K562 (cell line): ENCODE results near the gene CELA3B. TPM values are rescaled to one million over a fixed set of nuclear protein-coding genes. Genes with fewer than 3 reads are reported as not detected.

Experiments used
- AFF1 ChIP-seq, 2 experiments: fragments of 450-650 bp; IDR thresholded peaks; 2 replicates each; pipeline ENCODE4 v1.6.1; 2018; ENCODE audit warnings: mild to moderate bottlenecking in 2 of 2, low read depth in 1 of 2; ENCODE audit not compliant: partially characterized antibody in 2 of 2
- CBX3 ChIP-seq, 2 experiments: IDR thresholded peaks; 1 replicate in 1 of 2; 2 replicates in 1 of 2; pipeline ENCODE4 v1.6.1; 2012; ENCODE audit warnings: inconsistent platforms in 2 of 2, low read length in 2 of 2, borderline replicate concordance in 1 of 2, control low read depth in 1 of 2
- CREB3L1 ChIP-seq: fragments of 450-650 bp; IDR thresholded peaks from 2 replicates; pipeline ENCODE4 v1.6.1; 2014; ENCODE audit warnings: low read depth, mild to moderate bottlenecking, moderate library complexity, borderline replicate concordance
- E2F8 ChIP-seq: fragments of 450-650 bp; IDR thresholded peaks from 2 replicates; pipeline ENCODE4 v1.7.1; 2018; ENCODE audit warnings: mild to moderate bottlenecking, low read depth; ENCODE audit not compliant: partially characterized antibody
- ETS2 ChIP-seq: IDR thresholded peaks from 2 replicates; pipeline ENCODE4 v1.6.1; 2016; ENCODE audit warnings: borderline replicate concordance, missing genetic modification characterization, mild to moderate bottlenecking, moderate library complexity, missing compliant biosample characterization; ENCODE audit not compliant: poor library complexity, severe bottlenecking
- EWSR1 ChIP-seq: fragments of 450-650 bp; IDR thresholded peaks from 2 replicates; pipeline ENCODE4 v1.6.1; 2018; ENCODE audit warnings: borderline replicate concordance, mild to moderate bottlenecking, low read depth, moderate library complexity; ENCODE audit not compliant: partially characterized antibody
- FOSL1 ChIP-seq: fragments of 200-800 bp; sonication (Bioruptor generic); conservative IDR thresholded peaks from 2 replicates; pipeline ENCODE4 v1.6.1; 2016; ENCODE audit warnings: missing genetic modification characterization, missing compliant biosample characterization
- FOXP1 ChIP-seq: sonication (generic); formaldehyde crosslinking; IDR thresholded peaks from 2 replicates; pipeline ENCODE4 v1.8.0; 2022; ENCODE audit warnings: mild to moderate bottlenecking, missing genetic modification reagents
- IRF2 ChIP-seq: sonication (generic); formaldehyde crosslinking; IDR thresholded peaks from 2 replicates; pipeline ENCODE4 v1.8.1; 2022; ENCODE audit warnings: mild to moderate bottlenecking, missing genetic modification reagents
- MYNN ChIP-seq, 2 experiments: sonication (generic); formaldehyde crosslinking in 1 of 2; IDR thresholded peaks; 2 replicates each; pipeline versions ENCODE4 v1.5.0 to v1.6.1; 2016 to 2020; ENCODE audit warnings: antibody characterized with exemption in 1 of 2, missing genetic modification reagents in 1 of 2
- NR2F6 ChIP-seq: fragments of 450-650 bp; formaldehyde crosslinking; IDR thresholded peaks from 2 replicates; pipeline ENCODE4 v1.4.0; 2020; ENCODE audit warnings: mild to moderate bottlenecking
- POLR3G ChIP-seq: IDR thresholded peaks from 2 replicates; pipeline ENCODE4 v1.6.1; 2011; ENCODE audit not compliant: insufficient read length, insufficient replicate concordance; ENCODE audit errors: extremely low read depth
- SAFB ChIP-seq: fragments of 200-400 bp; formaldehyde crosslinking; IDR thresholded peaks from 2 replicates; pipeline ENCODE4 v1.6.1; 2017; ENCODE audit warnings: low read depth, low read length, borderline replicate concordance
- SMARCA4 ChIP-seq: fragments of 450-650 bp; IDR thresholded peaks from 2 replicates; pipeline ENCODE4 v1.6.1; 2016
- SMARCA5 ChIP-seq: fragments of 450-650 bp; IDR thresholded peaks from 2 replicates; pipeline ENCODE4 v1.6.1; 2016
- SMARCC2 ChIP-seq: fragments of 450-650 bp; IDR thresholded peaks from 2 replicates; pipeline ENCODE4 v1.6.1; 2017; ENCODE audit warnings: antibody characterized with exemption, moderate library complexity, mild to moderate bottlenecking, low read depth
- U2AF1 ChIP-seq: fragments of 200-400 bp; formaldehyde crosslinking; optimal IDR thresholded peaks from 2 replicates; pipeline ENCODE3; 2017; ENCODE audit warnings: mild to moderate bottlenecking, low read depth, low read length, moderate library complexity
- ZFX ChIP-seq: sonication (generic); formaldehyde crosslinking; IDR thresholded peaks from 2 replicates; pipeline ENCODE4 v1.8.0; 2022; ENCODE audit warnings: mild to moderate bottlenecking, missing genetic modification reagents, moderate library complexity
- ZSCAN32 ChIP-seq: fragments of 450-650 bp; formaldehyde crosslinking; IDR thresholded peaks from 2 replicates; pipeline ENCODE4 v1.4.0; 2020; ENCODE audit warnings: mild to moderate bottlenecking, moderate library complexity
- polyA plus RNA-seq, 8 experiments: library from polyadenylated mRNA; depleted of rRNA in 4 of 8; stranded (reverse) in 5 of 8; unstranded in 3 of 8; fragments of >200 nt; fragmentation: Nextera tagmentation in 2 of 8; fragmentation: Illumina TruSeq in 1 of 8; extraction: Ambion mirVana in 2 of 8; extraction: Trizol in 1 of 8; gene quantifications; 2 replicates each; pipeline versions ENCODE4 v1.2.1 to v1.2.3, GENCODE V29; 2011 to 2014; ENCODE audit warnings: inconsistent platforms in 1 of 8, missing spikeins in 1 of 8
- total RNA-seq, 7 experiments: library from RNA; depleted of rRNA in 6 of 7; stranded (reverse); fragments of >200 nt in 6 of 7; fragmentation: Illumina TruSeq in 2 of 7; extraction: Trizol in 2 of 7; gene quantifications; 2 replicates each; pipeline versions ENCODE4 v1.2.1 to v1.2.3, GENCODE V29; 2011 to 2021; ENCODE audit warnings: low replicate concordance in 1 of 7

Gene CELA3B
- total and polyA plus RNA-seq, 9 of the 15 experiments (the other 6 are each of a cell fraction or from before 2014, with no cell fraction given): 3.1 TPM; not detected in 8

- no peak for TF ChIP-seq EWSR1
- TF ChIP-seq ZSCAN32: no peak
- peak; percentile 72 for TF ChIP-seq ZFX (CRISPR knock-in tag)
- no peak for TF ChIP-seq MYNN (IDR thresholded peaks at IDR 0.05)
- no peak for TF ChIP-seq MYNN (CRISPR knock-in tag; IDR thresholded peaks at IDR 0.05)
- TF ChIP-seq CBX3 (IDR thresholded peaks at IDR 0.05; ENCODE audit: borderline replicate concordance in 1 of 2, low read length in 2 of 2): no peak
- TF ChIP-seq SMARCC2: no peak; the same call in 1 of the 2 replicates
- no peak for TF ChIP-seq IRF2
- 0 out of 2 replicates have a peak, but pooled peaks have one; percentile 15 for TF ChIP-seq FOSL1 (tag)
- peak; percentile 49 for TF ChIP-seq SMARCA4
- TF ChIP-seq SAFB: peak; percentile 84; the same call in 1 of the 2 replicates
- no peak for TF ChIP-seq CREB3L1
- no peak for TF ChIP-seq NR2F6 (CRISPR knock-in tag)
- TF ChIP-seq SMARCA5: no peak; the same call in none of the 2 replicates
- TF ChIP-seq AFF1 (IDR thresholded peaks at IDR 0.05; ENCODE audit: low read depth in 1 of 2, partially characterized antibody in 2 of 2): peak in 1 of 2 experiments; percentile 56
- TF ChIP-seq ETS2 (tag): no peak
- TF ChIP-seq FOXP1 (CRISPR knock-in tag): 0 out of 2 replicates have a peak, but pooled peaks have one; percentile 73
- no peak for TF ChIP-seq E2F8
- no peak for TF ChIP-seq POLR3G
- TF ChIP-seq U2AF1: peak; percentile 39
These were observed 39.3 kb upstream of the CELA3B start (continued) for GRCh38 chr1:21937372-21938121.
